SK-N-MC (cell line): ENCODE data around the gene FSD1.

Source experiments
- EZH2 ChIP-seq: fragments of 200-600 bp; sonication (generic); IDR thresholded peaks from one replicate; pipeline ENCODE4 v1.6.1; 2017; ENCODE audit warnings: antibody characterized with exemption
- FOXP2 ChIP-seq: optimal IDR thresholded peaks from 2 replicates; pipeline ENCODE3; 2011; ENCODE audit warnings: mild to moderate bottlenecking, moderate library complexity; ENCODE audit not compliant: insufficient read depth; ENCODE audit errors: extremely low read length, control extremely low read depth
- POLR2AphosphoS5 ChIP-seq: IDR thresholded peaks from 2 replicates; pipeline ENCODE4 v1.6.1; 2012; ENCODE audit warnings: mild to moderate bottlenecking, low read depth, low read length, borderline replicate concordance

- TF ChIP-seq POLR2AphosphoS5 (no peak), EZH2 (no peak), FOXP2 (no peak)
These were observed 64.9 kb downstream of the FSD1 start for GRCh38 chr19:4369109-4369887.
